ENCODE data around the gene LILRB1. TPM values are rescaled to one million over a fixed set of nuclear protein-coding genes. Genes with fewer than 3 reads are reported as not detected.

The LILRB1 gene
- total and polyA plus RNA-seq, 9 of the 15 experiments (the other 6 are each of a cell fraction or from before 2014, with no cell fraction given), result not detected

GRCh38 chr19:54684527-54684926 is 54.2 kb downstream of the LILRB1 start (continued):
- TF ChIP-seq, protein P1, sequence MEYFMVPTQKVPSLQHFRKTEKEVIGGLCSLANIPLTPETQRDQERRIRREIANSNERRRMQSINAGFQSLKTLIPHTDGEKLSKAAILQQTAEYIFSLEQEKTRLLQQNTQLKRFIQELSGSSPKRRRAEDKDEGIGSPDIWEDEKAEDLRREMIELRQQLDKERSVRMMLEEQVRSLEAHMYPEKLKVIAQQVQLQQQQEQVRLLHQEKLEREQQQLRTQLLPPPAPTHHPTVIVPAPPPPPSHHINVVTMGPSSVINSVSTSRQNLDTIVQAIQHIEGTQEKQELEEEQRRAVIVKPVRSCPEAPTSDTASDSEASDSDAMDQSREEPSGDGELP (CRISPR knock-in tag; IDR thresholded peaks at IDR 0.05; ENCODE audit: borderline replicate concordance), result peak; percentile 52; the same call in 1 of the 2 replicates
- TF ChIP-seq ZNF197 (CRISPR knock-in tag; IDR thresholded peaks at IDR 0.05; ENCODE audit: low read depth), result peak; percentile 95
- no peak for TF ChIP-seq RFX5 (IDR thresholded peaks at IDR 0.05; ENCODE audit: low read depth, low read length)

Small RNAs within 50 kb of the gene (microRNA-seq; reads per million reads assigned to microRNA genes)
- gene MIR8061 (ENCODE audit: borderline microRNAs expressed), result not detected

Small RNAs within 50 kb of the gene (small RNA-seq; reads per million reads assigned to genes)
- not detected for gene AC245036.3
- gene MIR8061, result not detected

Other genes with a start within 250 kb of the LILRB1 start
Only the 7 nearest of the 16 such genes appear.
- gene LAIR2, start 127.7 kb upstream of the LILRB1 start, total RNA-seq (2014; rRNA removed), result not detected in 2 replicates
- gene LAIR2, start 127.7 kb upstream of the LILRB1 start, total RNA-seq (2014; rRNA removed; fragmentation: Illumina TruSeq; extraction: Trizol), result not detected in 2 replicates
- not detected in 2 replicates for gene LAIR2, start 127.7 kb upstream of the LILRB1 start, total RNA-seq (2015; rRNA removed; fragmentation: Illumina TruSeq; extraction: Trizol)
- gene LAIR2, start 127.7 kb upstream of the LILRB1 start, total RNA-seq (2021), result 0.34 TPM in 1 of 2 replicates, not detected in the other
- not detected in 2 replicates for gene LAIR2, start 127.7 kb upstream of the LILRB1 start, polyA plus RNA-seq (2011; rRNA removed)
- gene LAIR2, start 127.7 kb upstream of the LILRB1 start, polyA plus RNA-seq (2014; fragmentation: Illumina TruSeq; extraction: Trizol), result not detected in 2 replicates
- gene LAIR2, start 127.7 kb upstream of the LILRB1 start, polyA plus RNA-seq (2014; fragmentation: Nextera tagmentation; extraction: Ambion mirVana), result not detected
- gene LAIR2, start 127.7 kb upstream of the LILRB1 start, polyA plus RNA-seq (2014; rRNA removed), result not detected in 2 replicates
- 0.54 and 0.86 TPM in 2 replicates for gene LILRA2, start 56.7 kb upstream of the LILRB1 start, total RNA-seq (2014; rRNA removed)
- 0.77 and 0.91 TPM in 2 replicates for gene LILRA2, start 56.7 kb upstream of the LILRB1 start, total RNA-seq (2014; rRNA removed; fragmentation: Illumina TruSeq; extraction: Trizol)
- gene LILRA2, start 56.7 kb upstream of the LILRB1 start, total RNA-seq (2015; rRNA removed; fragmentation: Illumina TruSeq; extraction: Trizol), result 1.2 and 2.0 TPM in 2 replicates
- 2.1 TPM in 2 replicates for gene LILRA2, start 56.7 kb upstream of the LILRB1 start, total RNA-seq (2021)
- gene LILRA2, start 56.7 kb upstream of the LILRB1 start, polyA plus RNA-seq (2011; rRNA removed), result 0.96 and 1.3 TPM in 2 replicates
- gene LILRA2, start 56.7 kb upstream of the LILRB1 start, polyA plus RNA-seq (2014; fragmentation: Illumina TruSeq; extraction: Trizol), result 1.7 and 1.8 TPM in 2 replicates
- under 1 TPM; 0.32 to 0.46 TPM for gene LILRA2, start 56.7 kb upstream of the LILRB1 start, polyA plus RNA-seq (2014; fragmentation: Nextera tagmentation; extraction: Ambion mirVana)
- 1.5 and 1.8 TPM in 2 replicates for gene LILRA2, start 56.7 kb upstream of the LILRB1 start, polyA plus RNA-seq (2014; rRNA removed)
- gene LILRA1, start 36.9 kb upstream of the LILRB1 start, total RNA-seq (2014; rRNA removed), result not detected in 2 replicates
- not detected in 2 replicates for gene LILRA1, start 36.9 kb upstream of the LILRB1 start, total RNA-seq (2014; rRNA removed; fragmentation: Illumina TruSeq; extraction: Trizol)
- not detected in 2 replicates for gene LILRA1, start 36.9 kb upstream of the LILRB1 start, total RNA-seq (2015; rRNA removed; fragmentation: Illumina TruSeq; extraction: Trizol)
- not detected in 2 replicates for gene LILRA1, start 36.9 kb upstream of the LILRB1 start, total RNA-seq (2021)
- not detected in 2 replicates for gene LILRA1, start 36.9 kb upstream of the LILRB1 start, polyA plus RNA-seq (2011; rRNA removed)
- not detected in 2 replicates for gene LILRA1, start 36.9 kb upstream of the LILRB1 start, polyA plus RNA-seq (2014; fragmentation: Illumina TruSeq; extraction: Trizol)
- not detected for gene LILRA1, start 36.9 kb upstream of the LILRB1 start, polyA plus RNA-seq (2014; fragmentation: Nextera tagmentation; extraction: Ambion mirVana)
- gene LILRA1, start 36.9 kb upstream of the LILRB1 start, polyA plus RNA-seq (2014; rRNA removed), result not detected in 2 replicates
- gene LILRB4, start 32.5 kb downstream of the LILRB1 start, total RNA-seq (2014; rRNA removed), result not detected in 2 replicates
- not detected in 2 replicates for gene LILRB4, start 32.5 kb downstream of the LILRB1 start, total RNA-seq (2014; rRNA removed; fragmentation: Illumina TruSeq; extraction: Trizol)
- not detected in 2 replicates for gene LILRB4, start 32.5 kb downstream of the LILRB1 start, total RNA-seq (2015; rRNA removed; fragmentation: Illumina TruSeq; extraction: Trizol)
- not detected in 2 replicates for gene LILRB4, start 32.5 kb downstream of the LILRB1 start, total RNA-seq (2021)
- not detected in 2 replicates for gene LILRB4, start 32.5 kb downstream of the LILRB1 start, polyA plus RNA-seq (2011; rRNA removed)
- gene LILRB4, start 32.5 kb downstream of the LILRB1 start, polyA plus RNA-seq (2014; fragmentation: Illumina TruSeq; extraction: Trizol), result not detected in 2 replicates
- not detected for gene LILRB4, start 32.5 kb downstream of the LILRB1 start, polyA plus RNA-seq (2014; fragmentation: Nextera tagmentation; extraction: Ambion mirVana)
- gene LILRB4, start 32.5 kb downstream of the LILRB1 start, polyA plus RNA-seq (2014; rRNA removed), result not detected in 2 replicates
- gene KIR3DL3, start 94.0 kb downstream of the LILRB1 start, total RNA-seq (2014; rRNA removed), result not detected in 2 replicates
- not detected in 2 replicates for gene KIR3DL3, start 94.0 kb downstream of the LILRB1 start, total RNA-seq (2014; rRNA removed; fragmentation: Illumina TruSeq; extraction: Trizol)
- gene KIR3DL3, start 94.0 kb downstream of the LILRB1 start, total RNA-seq (2015; rRNA removed; fragmentation: Illumina TruSeq; extraction: Trizol), result not detected in 2 replicates
- not detected in 2 replicates for gene KIR3DL3, start 94.0 kb downstream of the LILRB1 start, total RNA-seq (2021)
- gene KIR3DL3, start 94.0 kb downstream of the LILRB1 start, polyA plus RNA-seq (2011; rRNA removed), result not detected in 2 replicates
- gene KIR3DL3, start 94.0 kb downstream of the LILRB1 start, polyA plus RNA-seq (2014; fragmentation: Illumina TruSeq; extraction: Trizol), result not detected in 2 replicates
- gene KIR3DL3, start 94.0 kb downstream of the LILRB1 start, polyA plus RNA-seq (2014; fragmentation: Nextera tagmentation; extraction: Ambion mirVana), result under 1 TPM in 1 of 2 experiments, not detected in 1; 0.11 TPM
- gene KIR3DL3, start 94.0 kb downstream of the LILRB1 start, polyA plus RNA-seq (2014; rRNA removed), result not detected in 2 replicates
- gene KIR2DL3, start 108.0 kb downstream of the LILRB1 start, total RNA-seq (2014; rRNA removed), result not detected in 2 replicates
- not detected in 2 replicates for gene KIR2DL3, start 108.0 kb downstream of the LILRB1 start, total RNA-seq (2014; rRNA removed; fragmentation: Illumina TruSeq; extraction: Trizol)
- gene KIR2DL3, start 108.0 kb downstream of the LILRB1 start, total RNA-seq (2015; rRNA removed; fragmentation: Illumina TruSeq; extraction: Trizol), result not detected in 2 replicates
- not detected in 2 replicates for gene KIR2DL3, start 108.0 kb downstream of the LILRB1 start, total RNA-seq (2021)
- gene KIR2DL3, start 108.0 kb downstream of the LILRB1 start, polyA plus RNA-seq (2011; rRNA removed), result not detected in 2 replicates
- not detected in 2 replicates for gene KIR2DL3, start 108.0 kb downstream of the LILRB1 start, polyA plus RNA-seq (2014; fragmentation: Illumina TruSeq; extraction: Trizol)
- gene KIR2DL3, start 108.0 kb downstream of the LILRB1 start, polyA plus RNA-seq (2014; fragmentation: Nextera tagmentation; extraction: Ambion mirVana), result not detected
- not detected in 2 replicates for gene KIR2DL3, start 108.0 kb downstream of the LILRB1 start, polyA plus RNA-seq (2014; rRNA removed)
- not detected in 2 replicates for gene KIR2DL1, start 139.3 kb downstream of the LILRB1 start, total RNA-seq (2014; rRNA removed)
- not detected in 2 replicates for gene KIR2DL1, start 139.3 kb downstream of the LILRB1 start, total RNA-seq (2014; rRNA removed; fragmentation: Illumina TruSeq; extraction: Trizol)
- not detected in 2 replicates for gene KIR2DL1, start 139.3 kb downstream of the LILRB1 start, total RNA-seq (2015; rRNA removed; fragmentation: Illumina TruSeq; extraction: Trizol)
- not detected in 2 replicates for gene KIR2DL1, start 139.3 kb downstream of the LILRB1 start, total RNA-seq (2021)
- not detected in 2 replicates for gene KIR2DL1, start 139.3 kb downstream of the LILRB1 start, polyA plus RNA-seq (2011; rRNA removed)
- not detected in 2 replicates for gene KIR2DL1, start 139.3 kb downstream of the LILRB1 start, polyA plus RNA-seq (2014; fragmentation: Illumina TruSeq; extraction: Trizol)
- not detected for gene KIR2DL1, start 139.3 kb downstream of the LILRB1 start, polyA plus RNA-seq (2014; fragmentation: Nextera tagmentation; extraction: Ambion mirVana)
- not detected in 2 replicates for gene KIR2DL1, start 139.3 kb downstream of the LILRB1 start, polyA plus RNA-seq (2014; rRNA removed)